Lung (tissue), 12 donors: Measurements from ENCODE around the gene TPCN2. TPM values are rescaled to one million over a fixed set of nuclear protein-coding genes. Genes with fewer than 3 reads are reported as not detected.

Experiments used
- ATAC-seq: fragments of 200-7000 bp; cut with Tn5 transposase; one replicate; pipeline ENCODE4 v1.9.1; 2020; ENCODE audit warnings: moderate number of reproducible peaks; ENCODE audit not compliant: insufficient read depth, low FRiP score
- DNase-seq, 3 donors: peaks; one replicate each; pipeline ENCODE4 v3.0.0-alpha.2; 2013 to 2017
- H3K27ac ChIP-seq, 2 donors: one replicate each; pipeline ENCODE4 v1.5.1; 2013; ENCODE audit warnings: mild to moderate bottlenecking in 2 of 2, moderate library complexity in 2 of 2, control low read depth in 1 of 2, inconsistent platforms in 1 of 2, low read depth in 1 of 2, low read length in 1 of 2
- H3K27me3 ChIP-seq, 3 donors: one replicate each; pipeline ENCODE4 v1.5.1; 2013; ENCODE audit warnings: low read length in 2 of 3; ENCODE audit not compliant: control insufficient read depth in 3 of 3, insufficient read depth in 3 of 3
- H3K36me3 ChIP-seq, 4 donors: one replicate each; pipeline ENCODE4 v1.5.1; 2013; ENCODE audit warnings: low read length in 4 of 4, mild to moderate bottlenecking in 1 of 4, moderate library complexity in 1 of 4; ENCODE audit not compliant: control insufficient read depth in 4 of 4, insufficient read depth in 4 of 4
- H3K4me1 ChIP-seq, 5 donors: one replicate each; pipeline ENCODE4 v1.5.1; 2013; ENCODE audit warnings: low read length in 5 of 5, mild to moderate bottlenecking in 2 of 5, moderate library complexity in 1 of 5; ENCODE audit not compliant: control insufficient read depth in 5 of 5, insufficient read depth in 5 of 5
- H3K4me3 ChIP-seq: one replicate; pipeline ENCODE4 v1.5.1; 2013; ENCODE audit warnings: mild to moderate bottlenecking, control low read depth, moderate library complexity
- H3K9ac ChIP-seq, 2 donors: one replicate each; pipeline ENCODE4 v1.5.1; 2013; ENCODE audit warnings: low read length in 2 of 2, control low read depth in 1 of 2; ENCODE audit not compliant: insufficient read depth in 1 of 2
- H3K9me3 ChIP-seq, 4 donors: one replicate each; pipeline ENCODE4 v1.5.1; 2013; ENCODE audit warnings: low read length in 3 of 4, mild to moderate bottlenecking in 1 of 4, moderate library complexity in 1 of 4; ENCODE audit not compliant: control insufficient read depth in 4 of 4, insufficient read depth in 3 of 4
- WGBS, 2 donors: extraction: QIAGEN DNeasy Blood & Tissue Kit; methylation state at CpG; one replicate each; pipeline ENCODE4 v1.1.7; 2013; 5-methylcytosine and 5-hydroxymethylcytosine counted together
- polyA plus RNA-seq, 2 donors: library from polyadenylated mRNA; stranded (reverse); fragments of 200-250 nt; gene quantifications; one replicate each; pipeline ENCODE4 v1.2.1, GENCODE V29; 2013
- total RNA-seq, 2 donors: library from RNA; depleted of rRNA in 1 of 2; stranded (reverse); fragments of >200 nt in 1 of 2; gene quantifications; one replicate each; pipeline ENCODE4 v1.2.1, GENCODE V29; 2014 to 2021
- TF ChIP-seq, protein P1 (sequence below): IDR thresholded peaks from 2 replicates; pipeline ENCODE4 v1.5.1; 2012; ENCODE audit warnings: mild to moderate bottlenecking; ENCODE audit errors: control extremely low read depth, extremely low read depth
- donor health status: control.
- donor health status: control.
- donor health status: Bipolar disorder and iron deficiency.
- donor health status: healthy.
- donor health status: DM: yes; HTN: yes; CAD: no.

Gene TPCN2
- total and polyA plus RNA-seq, 4 donors, result 10.0 to 25.0 (median 14.5) TPM

- H3K27me3 ChIP-seq, result no peaks in the 10 kb centered on the region
- H3K4me1 ChIP-seq, result peaks cover 0 to 11% (median 0%) of the 10 kb centered on the region in 5 donors
- peaks cover 0 to 2% (median under 1%) of the 10 kb centered on the region in 4 donors for H3K9me3 ChIP-seq
- H3K36me3 ChIP-seq, result no peaks in the 10 kb centered on the region
- 32 to 53% methylated on average over 8 of the region's 8 CpGs for WGBS, 2 donors
- TF ChIP-seq, protein P1, sequence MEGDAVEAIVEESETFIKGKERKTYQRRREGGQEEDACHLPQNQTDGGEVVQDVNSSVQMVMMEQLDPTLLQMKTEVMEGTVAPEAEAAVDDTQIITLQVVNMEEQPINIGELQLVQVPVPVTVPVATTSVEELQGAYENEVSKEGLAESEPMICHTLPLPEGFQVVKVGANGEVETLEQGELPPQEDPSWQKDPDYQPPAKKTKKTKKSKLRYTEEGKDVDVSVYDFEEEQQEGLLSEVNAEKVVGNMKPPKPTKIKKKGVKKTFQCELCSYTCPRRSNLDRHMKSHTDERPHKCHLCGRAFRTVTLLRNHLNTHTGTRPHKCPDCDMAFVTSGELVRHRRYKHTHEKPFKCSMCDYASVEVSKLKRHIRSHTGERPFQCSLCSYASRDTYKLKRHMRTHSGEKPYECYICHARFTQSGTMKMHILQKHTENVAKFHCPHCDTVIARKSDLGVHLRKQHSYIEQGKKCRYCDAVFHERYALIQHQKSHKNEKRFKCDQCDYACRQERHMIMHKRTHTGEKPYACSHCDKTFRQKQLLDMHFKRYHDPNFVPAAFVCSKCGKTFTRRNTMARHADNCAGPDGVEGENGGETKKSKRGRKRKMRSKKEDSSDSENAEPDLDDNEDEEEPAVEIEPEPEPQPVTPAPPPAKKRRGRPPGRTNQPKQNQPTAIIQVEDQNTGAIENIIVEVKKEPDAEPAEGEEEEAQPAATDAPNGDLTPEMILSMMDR, result no peak
- H3K4me3 ChIP-seq, result no peak overlapping the region
- H3K9ac ChIP-seq, result no peak overlapping the region
- H3K27ac ChIP-seq, result no peak overlapping the region
- ATAC-seq (no peak), DNase-seq (no peak)
Observed at GRCh38 chr11:69141742-69142141, 93.0 kb downstream of the TPCN2 start.

GRCh38 chr11:69142895-69143294, 94.2 kb downstream of the TPCN2 start:
- H3K27me3 ChIP-seq, result no peaks in the 10 kb centered on the region
- no peaks in the 10 kb centered on the region for H3K36me3 ChIP-seq
- DNase-seq, result no peak
- no peak overlapping the region for H3K27ac ChIP-seq
- peaks cover 0 to 5% (median 3%) of the 10 kb centered on the region in 4 donors for H3K9me3 ChIP-seq
- TF ChIP-seq, protein P1, result no peak
- no peak overlapping the region for H3K9ac ChIP-seq
- no peak overlapping the region for H3K4me3 ChIP-seq
- no peak for ATAC-seq
- H3K4me1 ChIP-seq, result peaks cover 0 to 11% (median 0%) of the 10 kb centered on the region in 5 donors
- 94 to 96% methylated on average over 2 of the region's 2 CpGs for WGBS, 2 donors

- Histone ChIP-seq H3K4me1 (peaks cover 0 to 11% (median 0%) of the 10 kb centered on the region in 5 donors), H3K27me3 (no peaks in the 10 kb centered on the region), H3K4me3 (no peak overlapping the region), H3K36me3 (no peaks in the 10 kb centered on the region), H3K9ac (no peak overlapping the region), H3K27ac (no peak overlapping the region), H3K9me3 (peaks cover 0 to 5% (median 3%) of the 10 kb centered on the region in 4 donors)
- TF ChIP-seq, protein P1, result no peak
- DNase-seq (no peak), ATAC-seq (no peak)
- 65 to 80% methylated on average over 7 of the region's 7 CpGs for WGBS, 2 donors
Observed at GRCh38 chr11:69144316-69145049, 95.8 kb downstream of the TPCN2 start.
